ENCODE measurements around the gene OR2T6. TPM values are rescaled to one million over a fixed set of nuclear protein-coding genes. Genes with fewer than 3 reads are reported as not detected.

OR2T6 gene
- total and polyA plus RNA-seq, 2 experiments from 2014 or later: not detected

DNA sequence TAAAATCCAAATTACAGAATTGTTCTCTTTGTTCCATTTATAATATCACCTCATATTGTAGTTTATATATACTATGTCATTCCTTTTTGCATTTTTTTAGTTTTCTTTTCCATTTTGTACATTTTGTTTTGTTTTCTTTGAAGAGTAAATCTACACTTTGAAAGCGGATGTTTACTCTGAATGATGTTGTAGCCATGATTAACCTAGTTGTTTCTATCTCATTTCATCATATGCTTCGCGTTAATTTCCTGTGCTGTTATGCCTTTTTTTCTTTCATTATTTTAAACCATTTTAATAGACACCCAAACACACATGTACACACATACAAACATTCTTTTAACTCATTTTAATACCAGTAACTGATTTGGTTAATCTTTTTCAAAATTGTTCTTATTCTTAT, 5.3 kb downstream of the OR2T6 start:
- Histone ChIP-seq H3K4me3 (no peak overlapping the region), H3K4me2 (ENCODE audit: unreplicated experiment) (no peak overlapping the region), H3K79me2 (ENCODE audit: insufficient read depth) (no peaks in the 10 kb centered on the region), H4K20me1 (ENCODE audit: insufficient read depth) (no peaks in the 10 kb centered on the region), H2AFZ (no peak overlapping the region), H3K27ac (no peak overlapping the region), H3K27me3 (replicated peaks; ENCODE audit: insufficient read depth) (no peaks in the 10 kb centered on the region), H3K9me2 (ENCODE audit: insufficient read depth) (no peaks in the 10 kb centered on the region), H3K36me3 (ENCODE audit: low read depth) (no peaks in the 10 kb centered on the region), H3K9me3 (ENCODE audit: low read depth) (no peaks in the 10 kb centered on the region), H3K4me1 (ENCODE audit: insufficient read depth) (no peaks in the 10 kb centered on the region), H3F3A (ENCODE audit: insufficient read depth) (no peaks in the 10 kb centered on the region), H3K9ac (no peak overlapping the region)
- DNase-seq: no peak
- in situ Hi-C loops (cut with MboI): no loop called here
- WGBS, 2 experiments (ENCODE audit: low coverage in 1 of 2, low lambda C conversion rate in 2 of 2, missing lambda C conversion rate in 2 of 2): 34 to 38% methylated on average over 3 of the region's 3 CpGs
- no peak for TF ChIP-seq EZH2phosphoT487 (IDR thresholded peaks at IDR 0.05; ENCODE audit: insufficient read depth, low read depth)
- TF ChIP-seq EZH2 (IDR thresholded peaks at IDR 0.05; ENCODE audit: insufficient read depth, poor library complexity, severe bottlenecking): no peak

- H4K20me1 ChIP-seq (ENCODE audit: insufficient read depth): no peaks in the 10 kb centered on the region
- H3K4me3 ChIP-seq: no peak overlapping the region
- no peaks in the 10 kb centered on the region for H3K9me3 ChIP-seq (ENCODE audit: low read depth)
- no peaks in the 10 kb centered on the region for H3K36me3 ChIP-seq (ENCODE audit: low read depth)
- no peak overlapping the region for H3K9ac ChIP-seq
- no peaks in the 10 kb centered on the region for H3K79me2 ChIP-seq (ENCODE audit: insufficient read depth)
- H3K4me2 ChIP-seq (ENCODE audit: unreplicated experiment): no peak overlapping the region
- no peaks in the 10 kb centered on the region for H3K27me3 ChIP-seq (replicated peaks; ENCODE audit: insufficient read depth)
- no peaks in the 10 kb centered on the region for H3F3A ChIP-seq (ENCODE audit: insufficient read depth)
- no peaks in the 10 kb centered on the region for H3K9me2 ChIP-seq (ENCODE audit: insufficient read depth)
- no peak for DNase-seq
- TF ChIP-seq EZH2 (IDR thresholded peaks at IDR 0.05; ENCODE audit: insufficient read depth, poor library complexity, severe bottlenecking): no peak
- no peak for TF ChIP-seq EZH2phosphoT487 (IDR thresholded peaks at IDR 0.05; ENCODE audit: insufficient read depth, low read depth)
- H2AFZ ChIP-seq: no peak overlapping the region
- no peaks in the 10 kb centered on the region for H3K4me1 ChIP-seq (ENCODE audit: insufficient read depth)
- WGBS, 2 experiments (ENCODE audit: low coverage in 1 of 2, low lambda C conversion rate in 2 of 2, missing lambda C conversion rate in 2 of 2): 3 to 9% methylated on average over 2 of the region's 2 CpGs
- no peak overlapping the region for H3K27ac ChIP-seq
- in situ Hi-C loops (cut with MboI): no loop called here
Observed at GRCh38 chr1:248388426-248388825, 12.9 kb downstream of the OR2T6 start.

GRCh38 chr1:248393050-248393449, 17.5 kb downstream of the OR2T6 start:
- Histone ChIP-seq H3K9me3 (ENCODE audit: low read depth) (no peaks in the 10 kb centered on the region), H3K27me3 (replicated peaks; ENCODE audit: insufficient read depth) (no peaks in the 10 kb centered on the region), H3K9ac (no peak overlapping the region), H3K79me2 (ENCODE audit: insufficient read depth) (no peaks in the 10 kb centered on the region), H3K9me2 (ENCODE audit: insufficient read depth) (no peaks in the 10 kb centered on the region), H3K4me2 (ENCODE audit: unreplicated experiment) (no peak overlapping the region), H3K4me1 (ENCODE audit: insufficient read depth) (no peaks in the 10 kb centered on the region), H4K20me1 (ENCODE audit: insufficient read depth) (no peaks in the 10 kb centered on the region), H3K27ac (no peak overlapping the region), H2AFZ (no peak overlapping the region), H3K4me3 (no peak overlapping the region), H3F3A (ENCODE audit: insufficient read depth) (no peaks in the 10 kb centered on the region), H3K36me3 (ENCODE audit: low read depth) (no peaks in the 10 kb centered on the region)
- TF ChIP-seq EZH2 (IDR thresholded peaks at IDR 0.05; ENCODE audit: insufficient read depth, poor library complexity, severe bottlenecking) (no peak), EZH2phosphoT487 (IDR thresholded peaks at IDR 0.05; ENCODE audit: insufficient read depth, low read depth) (no peak)
- no peak for DNase-seq
- in situ Hi-C loops (cut with MboI): no loop called here
- WGBS, 2 experiments (ENCODE audit: low coverage in 1 of 2, low lambda C conversion rate in 2 of 2, missing lambda C conversion rate in 2 of 2): 7 to 8% methylated on average over 2 of the region's 2 CpGs

DNA sequence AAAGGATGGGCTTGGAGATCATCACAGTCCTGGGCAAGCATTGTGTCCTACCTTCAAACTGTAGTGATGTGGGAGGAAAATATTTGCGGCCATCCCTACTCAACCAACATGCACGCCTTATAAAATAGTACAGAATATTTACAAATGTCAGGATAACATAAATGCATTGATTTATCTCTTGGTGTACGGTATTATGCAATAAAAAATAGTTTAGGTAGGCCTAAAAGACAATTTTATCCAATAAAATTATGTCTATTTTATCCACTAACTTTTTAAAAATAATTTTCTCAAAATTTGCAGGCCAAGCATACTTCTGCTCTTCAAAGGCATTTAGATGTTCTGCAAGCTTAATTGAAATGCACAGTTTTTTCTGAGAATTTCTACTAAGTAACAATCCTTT, 27.2 kb downstream of the OR2T6 start, which contains the start of gene OR2T1:
Gene OR2T1 (plus strand): TSS at position 301 of the 400 bp plus-strand sequence. CDS start 3,100 bp downstream, outside the sequence.
- no peaks in the 10 kb centered on the region for H3K4me1 ChIP-seq (ENCODE audit: insufficient read depth)
- in situ Hi-C loops (cut with MboI): no loop called here
- H3K36me3 ChIP-seq (ENCODE audit: low read depth): no peaks in the 10 kb centered on the region
- no peak for DNase-seq
- H2AFZ ChIP-seq: no peak within 1 kb of the TSS
- no peaks in the 10 kb centered on the region for H3K9me3 ChIP-seq (ENCODE audit: low read depth)
- 21 to 22% methylated on average over 3 of the region's 3 CpGs for WGBS, 2 experiments (ENCODE audit: low coverage in 1 of 2, low lambda C conversion rate in 2 of 2, missing lambda C conversion rate in 2 of 2)
- H3K27ac ChIP-seq: no peak within 1 kb of the TSS
- no peaks in the 10 kb centered on the region for H3K9me2 ChIP-seq (ENCODE audit: insufficient read depth)
- no peak for TF ChIP-seq EZH2phosphoT487 (IDR thresholded peaks at IDR 0.05; ENCODE audit: insufficient read depth, low read depth)
- TF ChIP-seq EZH2 (IDR thresholded peaks at IDR 0.05; ENCODE audit: insufficient read depth, poor library complexity, severe bottlenecking): no peak
- no peaks in the 10 kb centered on the region for H3K27me3 ChIP-seq (replicated peaks; ENCODE audit: insufficient read depth)
- no peaks in the 10 kb centered on the region for H3K79me2 ChIP-seq (ENCODE audit: insufficient read depth)
- no peaks in the 10 kb centered on the region for H3F3A ChIP-seq (ENCODE audit: insufficient read depth)
- H3K4me2 ChIP-seq (ENCODE audit: unreplicated experiment): no peak within 1 kb of the TSS
- H3K9ac ChIP-seq: no peak within 1 kb of the TSS
- no peaks in the 10 kb centered on the region for H4K20me1 ChIP-seq (ENCODE audit: insufficient read depth)
- H3K4me3 ChIP-seq: no peak within 1 kb of the TSS

- Histone ChIP-seq H3K9me2 (ENCODE audit: insufficient read depth) (no peaks in the 10 kb centered on the region), H4K20me1 (ENCODE audit: insufficient read depth) (no peaks in the 10 kb centered on the region), H2AFZ (no peak overlapping the region), H3K4me2 (ENCODE audit: unreplicated experiment) (no peak overlapping the region), H3K36me3 (ENCODE audit: low read depth) (no peaks in the 10 kb centered on the region), H3K4me3 (no peak overlapping the region), H3K4me1 (ENCODE audit: insufficient read depth) (no peaks in the 10 kb centered on the region), H3F3A (ENCODE audit: insufficient read depth) (no peaks in the 10 kb centered on the region), H3K9ac (no peak overlapping the region), H3K27me3 (replicated peaks; ENCODE audit: insufficient read depth) (no peaks in the 10 kb centered on the region), H3K9me3 (ENCODE audit: low read depth) (no peaks in the 10 kb centered on the region), H3K27ac (no peak overlapping the region), H3K79me2 (ENCODE audit: insufficient read depth) (no peaks in the 10 kb centered on the region)
- WGBS, 2 experiments (ENCODE audit: low coverage in 1 of 2, low lambda C conversion rate in 2 of 2, missing lambda C conversion rate in 2 of 2): 65 to 76% methylated on average over 6 of the region's 6 CpGs
- TF ChIP-seq EZH2phosphoT487 (IDR thresholded peaks at IDR 0.05; ENCODE audit: insufficient read depth, low read depth) (no peak), EZH2 (IDR thresholded peaks at IDR 0.05; ENCODE audit: insufficient read depth, poor library complexity, severe bottlenecking) (no peak)
- no peak for DNase-seq
- in situ Hi-C loops (cut with MboI): no loop called here
Observed at GRCh38 chr1:248404024-248404423, 28.5 kb downstream of the OR2T6 start.
